HG03159 (cell line): ENCODE data around the gene CDK14.

Experiments used
- ATAC-seq: cut with Tn5 transposase; IDR thresholded peaks from one replicate; pipeline ENCODE4 v1.9.1; 2021; ENCODE audit warnings: mild to moderate bottlenecking, moderate library complexity; ENCODE audit not compliant: unreplicated experiment

CDK14 gene

GRCh38 chr7:90595801-90596670 lies at the start of gene CDK14:
Gene CDK14 (plus strand): TSS chr7:90596321. CDS start chr7:90596628, 307 bp downstream.
- ATAC-seq, result peak; percentile 54

DNA sequence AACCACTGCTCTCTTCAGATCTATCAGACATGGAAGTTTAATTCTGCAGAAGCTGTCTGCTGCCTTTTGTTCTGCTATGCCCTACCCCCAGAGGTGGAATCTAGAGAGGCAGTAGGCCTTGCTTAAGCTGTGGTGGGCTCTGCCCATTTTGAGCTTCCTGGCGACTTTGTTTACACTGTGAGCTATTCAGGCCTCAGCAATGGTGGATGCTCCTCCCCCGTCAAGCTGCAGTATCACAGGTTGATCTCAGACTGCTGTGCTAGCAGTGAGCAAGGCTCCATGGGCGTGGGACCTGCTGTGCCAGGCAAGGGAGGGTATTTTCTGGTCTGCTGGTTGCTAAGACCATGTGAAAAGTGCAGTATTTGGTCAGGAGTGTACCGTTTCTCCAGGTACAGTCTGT lies 45.1 kb upstream of the CDK14 start:
- ATAC-seq, result no peak

DNA sequence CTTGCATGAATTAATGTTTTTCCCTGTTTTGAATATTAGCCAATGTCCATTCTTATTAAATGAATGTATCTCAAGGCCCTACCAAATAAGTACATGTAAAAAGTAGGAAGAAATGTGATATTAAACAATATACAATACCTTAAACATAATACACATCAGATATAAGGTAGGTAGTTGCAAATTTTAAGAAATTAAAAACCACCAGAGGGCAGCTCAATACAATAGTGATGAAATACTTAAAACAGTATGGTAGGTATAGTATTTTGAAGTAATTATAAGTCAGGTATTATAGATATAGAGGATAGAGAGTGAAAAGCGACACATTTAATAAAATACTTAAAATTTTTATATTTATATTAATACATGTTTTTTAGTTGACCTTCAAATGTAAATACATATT lies 43.6 kb upstream of the CDK14 start:
- ATAC-seq, result no peak

- no peak for ATAC-seq
These were observed 35.4 kb upstream of the CDK14 start for GRCh38 chr7:90560730-90561129.

- no peak for ATAC-seq
These were observed 32.8 kb upstream of the CDK14 start for GRCh38 chr7:90563286-90563685.

GRCh38 chr7:90564455-90564854 lies 31.7 kb upstream of the CDK14 start:
- no peak for ATAC-seq

DNA sequence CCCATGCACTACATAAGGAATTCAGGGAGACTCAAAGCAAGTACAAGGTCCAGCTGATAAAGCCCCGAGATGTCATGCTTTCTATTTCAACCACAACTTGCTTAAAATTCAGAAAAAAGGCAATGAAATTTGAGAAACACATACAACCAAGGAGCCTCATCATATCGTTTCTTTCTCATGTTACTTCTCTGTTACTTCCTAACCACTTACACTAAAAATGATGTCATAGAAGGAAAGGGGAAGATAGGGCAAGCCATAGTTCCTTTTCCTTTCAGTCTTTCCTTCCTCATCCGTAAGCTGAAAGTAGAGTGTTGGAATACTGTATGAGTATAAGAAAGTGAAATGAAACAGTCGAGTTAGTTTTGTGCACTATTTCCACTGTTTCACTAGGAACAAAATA lies 27.9 kb upstream of the CDK14 start:
- ATAC-seq, result no peak

GRCh38 chr7:90569368-90569767 lies 26.8 kb upstream of the CDK14 start:
- no peak for ATAC-seq

DNA sequence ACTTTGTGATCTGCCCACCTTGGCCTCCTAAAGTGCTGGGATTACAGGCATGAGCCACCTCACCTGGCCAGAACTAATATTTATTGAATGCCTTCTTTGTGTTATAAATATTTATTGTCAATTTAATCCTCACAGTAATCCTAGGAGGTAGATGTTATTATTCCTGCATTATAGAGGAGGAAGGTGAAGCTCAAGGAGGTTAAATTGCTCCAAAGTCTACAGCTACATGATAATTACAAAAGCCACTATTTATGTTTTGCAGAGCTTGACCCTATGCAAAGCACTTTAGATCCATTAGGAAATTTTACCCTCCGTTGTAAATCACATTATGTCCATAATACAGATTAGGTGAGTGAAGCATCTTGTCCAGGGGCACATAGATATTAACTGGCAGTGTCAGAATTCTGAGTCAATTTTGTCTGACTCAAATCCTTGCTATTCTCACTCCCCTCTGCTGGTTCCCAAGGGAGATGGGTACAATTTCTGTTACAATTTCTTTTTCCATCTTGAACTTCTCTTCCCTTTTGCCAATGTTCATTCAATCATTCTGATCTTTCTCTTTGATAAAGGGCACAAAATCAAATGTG lies 25.7 kb upstream of the CDK14 start:
- no peak for ATAC-seq

DNA sequence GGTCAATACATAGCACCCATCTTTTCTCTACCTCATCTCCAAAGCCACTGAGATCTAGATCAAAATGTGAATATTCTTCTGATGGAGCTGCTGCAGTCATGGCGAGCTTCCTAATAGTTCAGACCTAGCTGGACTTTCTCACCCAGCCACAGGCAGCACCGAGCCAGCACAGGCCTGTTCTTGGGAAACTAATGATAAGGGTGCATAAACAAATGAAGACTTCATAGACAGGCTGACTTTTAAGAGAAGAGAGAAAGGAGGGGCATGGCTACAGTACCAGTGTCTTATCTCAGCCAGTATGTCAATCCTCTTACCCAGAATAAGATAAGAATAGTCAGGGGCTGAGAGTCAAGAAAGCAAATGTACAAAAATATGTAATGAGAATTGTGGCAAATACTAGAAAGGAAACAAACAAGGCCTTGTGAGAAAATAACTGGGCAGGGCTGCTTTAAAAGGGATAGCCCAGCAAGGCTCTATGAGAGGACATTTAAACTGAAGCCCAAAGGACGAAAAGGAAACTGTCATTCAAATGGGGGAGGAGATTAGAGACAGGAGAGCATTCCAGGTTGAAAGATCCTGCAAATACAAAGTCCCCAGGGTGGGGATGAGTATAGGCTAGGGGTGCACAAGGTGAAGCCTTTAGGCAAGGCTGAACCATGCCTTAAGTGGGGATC lies 21.8 kb upstream of the CDK14 start:
- ATAC-seq, result no peak

DNA sequence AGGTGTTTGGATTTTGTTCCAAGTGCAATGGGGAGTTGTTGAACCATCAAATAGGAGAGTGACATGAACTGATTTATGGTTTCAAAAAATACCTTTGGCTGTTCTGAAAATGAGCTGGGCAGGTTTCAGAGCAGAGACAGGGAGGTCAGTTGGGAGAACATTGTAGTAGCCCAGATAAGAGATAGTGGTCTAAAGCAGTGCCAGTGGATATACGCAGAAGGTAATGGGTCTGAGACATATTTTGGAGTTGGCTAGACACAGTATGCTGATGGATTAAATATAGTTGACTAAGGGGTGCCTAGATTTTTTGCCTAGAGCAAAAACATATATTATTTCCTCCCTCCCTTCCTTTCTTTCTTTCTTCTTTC lies 21.3 kb upstream of the CDK14 start:
- no peak for ATAC-seq

GRCh38 chr7:90579181-90579688 lies 16.9 kb upstream of the CDK14 start:
- ATAC-seq, result no peak

DNA sequence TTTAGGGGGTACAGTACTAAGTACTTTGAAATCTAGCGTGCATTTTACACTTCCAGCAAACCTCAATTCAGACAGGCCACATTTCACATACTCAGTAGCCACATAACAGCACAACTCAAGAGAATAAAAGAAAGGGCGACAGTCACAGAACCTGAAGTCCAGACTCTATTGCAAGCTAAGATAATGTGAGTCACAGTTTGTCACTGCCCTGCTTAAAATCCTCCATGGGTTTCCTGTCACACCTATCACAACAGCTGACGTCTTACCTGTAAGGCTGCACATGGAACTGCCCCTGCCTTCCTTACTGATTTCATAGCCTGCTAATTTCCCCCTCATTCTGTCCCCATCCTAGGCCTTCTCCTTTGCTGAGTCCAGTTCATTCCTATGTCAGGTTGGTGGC lies 16.1 kb upstream of the CDK14 start:
- no peak for ATAC-seq

DNA sequence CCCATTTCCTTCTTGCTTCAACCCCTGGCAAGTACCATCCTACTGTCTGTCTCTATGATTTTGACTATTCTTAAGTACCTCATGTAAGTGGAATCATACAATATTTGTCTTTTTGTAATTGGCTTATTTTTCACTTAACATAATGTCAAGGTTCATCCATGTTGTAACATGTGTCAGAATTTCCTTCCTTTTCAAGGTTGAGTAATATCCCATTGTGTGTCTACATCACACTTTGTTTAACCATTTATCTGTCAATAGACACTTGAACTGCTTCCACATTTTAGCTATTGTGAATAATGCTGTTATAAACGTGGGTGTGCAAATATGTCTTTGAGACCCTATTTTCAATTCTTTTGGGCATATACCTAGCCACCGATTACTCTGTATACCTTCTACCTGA lies 14.0 kb upstream of the CDK14 start:
- ATAC-seq, result no peak

- ATAC-seq, result no peak
These were observed 11.7 kb upstream of the CDK14 start for GRCh38 chr7:90584378-90584777.

GRCh38 chr7:90586091-90586490 lies 10.0 kb upstream of the CDK14 start:
- no peak for ATAC-seq

- ATAC-seq, result no peak
These were observed 8.4 kb upstream of the CDK14 start for GRCh38 chr7:90587766-90588165.

GRCh38 chr7:90592033-90592432 lies 4.1 kb upstream of the CDK14 start:
- ATAC-seq, result no peak

GRCh38 chr7:90593205-90593604 lies 2.9 kb upstream of the CDK14 start:
- ATAC-seq, result no peak

DNA sequence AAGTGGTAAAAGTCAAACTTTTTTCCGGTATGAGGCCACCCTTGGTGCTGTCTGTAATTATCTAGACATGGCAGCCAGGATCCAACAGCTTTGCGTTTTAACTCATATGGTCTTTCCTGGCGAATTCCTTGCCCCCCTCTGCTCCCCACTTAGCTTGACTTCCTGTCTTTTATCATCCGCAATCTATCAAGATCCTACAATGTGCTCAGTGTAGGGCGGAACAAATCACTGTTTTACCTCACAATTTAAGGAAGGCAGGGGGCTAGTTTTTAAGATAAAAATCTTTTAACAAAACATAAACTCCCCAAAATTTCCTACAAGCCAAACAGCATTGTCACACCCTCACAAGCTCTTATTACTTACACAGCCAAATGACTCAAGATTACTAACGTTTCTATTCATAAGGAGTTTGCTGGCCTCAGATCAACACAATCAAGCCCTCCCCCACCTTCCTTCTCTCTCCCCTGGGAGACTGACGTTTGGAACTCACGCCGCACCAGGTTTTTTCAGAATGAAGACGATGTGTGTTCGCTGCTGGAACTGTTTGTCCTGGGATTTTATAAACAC lies 1.3 kb upstream of the CDK14 start:
- no peak for ATAC-seq

DNA sequence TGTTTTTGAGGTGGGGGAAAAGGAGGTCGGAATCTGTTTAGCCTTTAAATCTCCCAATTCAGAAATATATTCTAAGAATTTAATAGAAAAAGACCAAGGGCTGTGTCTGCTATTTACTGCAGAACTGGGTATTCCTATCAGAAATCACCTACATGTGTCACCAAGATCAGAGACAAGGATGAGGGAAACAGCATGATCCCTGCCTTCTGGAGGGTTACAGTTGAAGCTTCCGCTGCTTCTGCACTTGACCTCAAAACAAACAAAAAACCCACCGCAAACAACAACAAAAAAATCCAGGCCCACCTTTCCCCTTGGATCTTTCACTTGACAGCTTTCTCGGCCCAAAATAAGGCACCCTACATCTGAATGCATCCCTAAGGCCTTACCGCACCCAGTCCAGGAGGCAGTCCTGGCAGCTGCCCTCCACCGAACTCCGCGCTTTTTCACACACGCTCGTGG lies 750 bp upstream of the CDK14 start:
- peak; percentile 3 for ATAC-seq
